SK-N-SH (cell line): ENCODE data around the gene MIPOL1. TPM values are rescaled to one million over a fixed set of nuclear protein-coding genes. Genes with fewer than 3 reads are reported as not detected.
"Not testable (repeated sequence)": the region's sequence is repeated elsewhere in the genome, so short reads cannot be mapped to it uniquely, and the experiment has no call there.

Experiments used
- CTCF ChIA-PET: fragments of 300-600, 350-600 bp; formaldehyde crosslinking; extraction: SDS; loops from one replicate; lab custom pipeline; 2021; lab: Yijun Ruan, JAX
- POLR2A ChIA-PET: fragments of 350-600 bp; sonication (Branson Sonifier 250); formaldehyde crosslinking; extraction: SDS; loops from one replicate; lab custom pipeline; 2020; ENCODE audit warnings: antibody characterized with exemption, inconsistent platforms; lab: Yijun Ruan, JAX
- DNase-seq: peaks from one replicate; pipeline ENCODE4 v3.0.0; 2012
- H2AFZ ChIP-seq: fragments of 200-600 bp; sonication (generic); 2 replicates; pipeline ENCODE4 v1.8.1; 2016; ENCODE audit warnings: antibody characterized with exemption, mild to moderate bottlenecking, low read depth
- H3F3A ChIP-seq: fragments of 200-600 bp; sonication (generic); replicated peaks from 2 replicates; pipeline ENCODE3; 2016; ENCODE audit warnings: antibody characterized with exemption, mild to moderate bottlenecking; ENCODE audit not compliant: insufficient read depth
- H3K27ac ChIP-seq, 2 experiments: fragments of 200-500 bp in 1 of 2; fragments of 200-600 bp in 1 of 2; sonication (Bioruptor generic) in 1 of 2; sonication (generic), shearing (Covaris generic) in 1 of 2; 2 replicates each; pipeline versions ENCODE4 v1.5.1 to v1.6.1; 2014 to 2016; ENCODE audit warnings: low read depth in 2 of 2, inconsistent platforms in 1 of 2, low read length in 1 of 2, mild to moderate bottlenecking in 1 of 2, mixed read lengths in 1 of 2
- H3K27me3 ChIP-seq: fragments of 200-600 bp; sonication (generic), shearing (Covaris generic); 2 replicates; pipeline ENCODE4 v1.6.1; 2016; ENCODE audit warnings: mixed run types; ENCODE audit not compliant: insufficient read depth
- H3K36me3 ChIP-seq, 2 experiments: fragments of 200-500 bp in 1 of 2; fragments of 200-600 bp in 1 of 2; sonication (Bioruptor generic) in 1 of 2; sonication (generic) in 1 of 2; replicated peaks in 1 of 2; 2 replicates each; pipeline versions ENCODE3 to v1.5.1; 2014 to 2016; ENCODE audit warnings: low read length in 1 of 2, mild to moderate bottlenecking in 1 of 2; ENCODE audit not compliant: insufficient read depth in 2 of 2, control insufficient read depth in 1 of 2
- H3K4me1 ChIP-seq, 2 experiments: fragments of 200-500 bp in 1 of 2; fragments of 200-600 bp in 1 of 2; sonication (Bioruptor generic) in 1 of 2; sonication (generic), shearing (Covaris generic) in 1 of 2; 2 replicates each; pipeline versions ENCODE4 v1.5.1 to v1.6.1; 2014 to 2016; ENCODE audit warnings: low read depth in 1 of 2, low read length in 1 of 2, mixed run types in 1 of 2; ENCODE audit not compliant: insufficient read depth in 2 of 2, control insufficient read depth in 1 of 2
- H3K4me2 ChIP-seq: fragments of 200-600 bp; sonication (generic), shearing (Covaris generic); 2 replicates; pipeline ENCODE4 v1.6.1; 2017; ENCODE audit warnings: mixed run types
- H3K4me3 ChIP-seq, 2 experiments: fragments of 200-500 bp in 1 of 2; fragments of 200-600 bp in 1 of 2; sonication (Bioruptor generic) in 1 of 2; sonication (generic), shearing (Covaris generic) in 1 of 2; 2 replicates each; pipeline versions ENCODE4 v1.5.1 to v1.8.1; 2014 to 2016; ENCODE audit warnings: low read depth in 2 of 2, inconsistent platforms in 1 of 2, low read length in 1 of 2, mild to moderate bottlenecking in 1 of 2, mixed read lengths in 1 of 2, moderate library complexity in 1 of 2
- H3K79me2 ChIP-seq: fragments of 200-600 bp; sonication (generic); 2 replicates; pipeline ENCODE4 v1.8.1; 2017; ENCODE audit warnings: mild to moderate bottlenecking; ENCODE audit not compliant: insufficient read depth
- H3K9ac ChIP-seq: fragments of 200-600 bp; sonication (generic); 2 replicates; pipeline ENCODE4 v1.6.1; 2017; ENCODE audit warnings: mixed run types
- H3K9me2 ChIP-seq: fragments of 200-600 bp; sonication (generic); 2 replicates; pipeline ENCODE4 v1.6.1; 2017; ENCODE audit warnings: mixed run types
- H3K9me3 ChIP-seq: fragments of 200-600 bp; sonication (generic); 2 replicates; pipeline ENCODE4 v1.6.1; 2017; ENCODE audit warnings: mixed run types, mild to moderate bottlenecking, moderate library complexity
- H4K20me1 ChIP-seq: fragments of 200-600 bp; sonication (generic); 2 replicates; pipeline ENCODE4 v1.6.1; 2017; ENCODE audit warnings: mild to moderate bottlenecking, mixed run types; ENCODE audit not compliant: insufficient read depth
- ELF1 ChIP-seq: IDR thresholded peaks from 2 replicates; pipeline ENCODE4 v1.4.0; 2012
- EP300 ChIP-seq, 2 experiments: IDR thresholded peaks; 2 replicates each; pipeline versions ENCODE4 v1.4.0 to v1.6.1; 2012; ENCODE audit warnings: borderline replicate concordance in 1 of 2, low read depth in 1 of 2, low read length in 1 of 2
- FOXJ3 ChIP-seq: sonication (generic); formaldehyde crosslinking; IDR thresholded peaks from 2 replicates; pipeline ENCODE4 v1.5.1; 2020; ENCODE audit warnings: mild to moderate bottlenecking, missing genetic modification reagents
- GATA2 ChIP-seq: sonication (generic); formaldehyde crosslinking; IDR thresholded peaks from 2 replicates; pipeline ENCODE4 v1.5.0; 2020; ENCODE audit warnings: mild to moderate bottlenecking, missing genetic modification reagents
- IRF3 ChIP-seq: fragments of 150-350 bp; IDR thresholded peaks from 2 replicates; pipeline ENCODE4 v1.6.1; 2016; ENCODE audit warnings: mild to moderate bottlenecking, low read depth, low read length
- NFIC ChIP-seq: IDR thresholded peaks from 2 replicates; pipeline ENCODE4 v1.4.0; 2012; ENCODE audit warnings: borderline replicate concordance
- PBX3 ChIP-seq: IDR thresholded peaks from 2 replicates; pipeline ENCODE4; 2012
- POLR2AphosphoS5 ChIP-seq: IDR thresholded peaks from 2 replicates; pipeline ENCODE4 v1.6.1; 2012; ENCODE audit warnings: low read depth, low read length
- REST ChIP-seq: IDR thresholded peaks from 2 replicates; pipeline ENCODE4 v1.6.1; 2012; ENCODE audit warnings: mild to moderate bottlenecking, low read depth, low read length, moderate library complexity
- RFX5 ChIP-seq: IDR thresholded peaks from 2 replicates; pipeline ENCODE4 v1.6.1; 2012; ENCODE audit warnings: mild to moderate bottlenecking, improper control_type of control experiment, low read length
- RXRA ChIP-seq: IDR thresholded peaks from 2 replicates; pipeline ENCODE4 v1.4.0; 2012; ENCODE audit warnings: low read depth, mild to moderate bottlenecking, borderline replicate concordance
- SMC3 ChIP-seq: IDR thresholded peaks from 2 replicates; pipeline ENCODE4 v1.6.1; 2012; ENCODE audit warnings: low read depth, low read length, improper control_type of control experiment
- TAF1 ChIP-seq: IDR thresholded peaks from 2 replicates; pipeline ENCODE4 v1.6.1; 2012; ENCODE audit warnings: low read depth, mild to moderate bottlenecking, low read length, moderate library complexity, borderline replicate concordance
- TCF12 ChIP-seq: IDR thresholded peaks from 2 replicates; pipeline ENCODE4 v1.4.0; 2012
- TEAD4 ChIP-seq: IDR thresholded peaks from 2 replicates; pipeline ENCODE4 v1.4.0; 2012; ENCODE audit warnings: mild to moderate bottlenecking, borderline replicate concordance; ENCODE audit not compliant: insufficient read depth
- YY1 ChIP-seq: IDR thresholded peaks from 2 replicates; pipeline ENCODE4 v1.4.0; 2012; ENCODE audit warnings: low read depth, mild to moderate bottlenecking
- WGBS: methylation state at CpG from one replicate; pipeline ENCODE4 v1.1.6; 2017; ENCODE audit warnings: low lambda C conversion rate; 5-methylcytosine and 5-hydroxymethylcytosine counted together
- polyA plus RNA-seq, 3 experiments: library from polyadenylated mRNA; depleted of rRNA; stranded (reverse); fragments of >200 nt; gene quantifications; 2 replicates each; pipeline ENCODE4 v1.2.3, GENCODE V29; 2012

MIPOL1 gene
- polyA plus RNA-seq, 1 of the 3 experiments (the other 2 are of a cell fraction), result 0.23 TPM

DNA sequence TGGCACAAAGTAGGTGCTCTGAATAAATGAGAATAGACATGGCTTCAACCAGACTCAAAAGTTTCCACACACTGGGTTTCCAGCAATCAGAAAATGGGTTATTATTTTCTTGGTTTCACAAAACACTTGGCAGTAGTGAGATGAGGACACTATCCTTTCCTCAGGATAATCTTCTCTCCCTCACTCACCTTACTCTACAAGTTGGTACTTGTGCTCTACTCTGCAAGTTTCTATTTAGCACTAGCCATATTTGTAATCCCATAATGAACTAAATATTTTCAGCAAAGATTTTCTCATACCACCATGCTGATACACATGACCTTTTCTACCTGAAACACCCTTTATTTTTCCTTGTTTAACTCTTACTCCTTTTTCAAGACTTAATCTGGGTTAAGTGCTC is 259.6 kb downstream of the MIPOL1 start:
- POLR2A ChIA-PET, result no interaction called here

DNA sequence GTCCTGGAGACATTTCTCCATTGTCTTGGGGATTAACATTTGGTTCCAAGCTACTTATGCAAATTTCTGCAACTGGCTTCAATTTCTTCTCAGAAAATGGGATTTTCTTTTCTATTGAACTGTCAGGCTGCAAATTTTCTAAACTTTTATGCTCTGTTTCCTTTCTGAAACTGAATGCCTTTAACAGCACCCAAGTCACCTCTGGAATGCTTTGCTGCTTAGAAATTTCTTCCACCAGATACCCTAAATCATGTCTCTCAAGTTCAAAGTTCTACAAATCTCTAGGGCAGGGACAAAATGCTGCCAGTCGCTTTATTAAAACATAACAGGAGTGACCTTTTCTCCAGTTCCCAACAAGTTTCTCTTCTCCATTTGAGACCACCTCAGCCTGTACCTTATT is 264.7 kb downstream of the MIPOL1 start:
- DNase-seq, H3K27me3 ChIP-seq, H4K20me1 ChIP-seq, H3K9ac ChIP-seq, H3K4me3 ChIP-seq, POLR2A ChIA-PET, H3K79me2 ChIP-seq, H3K4me1 ChIP-seq, H3K4me2 ChIP-seq, H3K36me3 ChIP-seq, H3F3A ChIP-seq, H3K9me3 ChIP-seq, CTCF ChIA-PET, H3K9me2 ChIP-seq, H2AFZ ChIP-seq, H3K27ac ChIP-seq: not testable (repeated sequence)
- WGBS, result 27% methylated on average over 1 of the region's 1 CpG

More for the DNA sequence above, 259.6 kb downstream of the MIPOL1 start:
- Histone ChIP-seq H2AFZ (no peak overlapping the region), H3K79me2 (no peaks in the 10 kb centered on the region), H3K4me3 (no peak overlapping the region), H3K9me2 (no peaks in the 10 kb centered on the region), H3K9ac (no peak overlapping the region), H3K27me3 (no peaks in the 10 kb centered on the region), H3K36me3 (no peaks in the 10 kb centered on the region), H3F3A (no peaks in the 10 kb centered on the region), H4K20me1 (no peaks in the 10 kb centered on the region), H3K4me1 (no peaks in the 10 kb centered on the region), H3K27ac (no peak overlapping the region), H3K9me3 (no peaks in the 10 kb centered on the region), H3K4me2 (no peak overlapping the region)
- TF ChIP-seq GATA2 (no peak), SMC3 (no peak), PBX3 (no peak), TCF12 (no peak), FOXJ3 (no peak), YY1 (no peak), TAF1 (no peak), RFX5 (no peak), EP300 (IDR thresholded peaks at IDR 0.05; ENCODE audit: borderline replicate concordance in 1 of 2, low read depth in 1 of 2, low read length in 1 of 2) (no peak)
- CTCF ChIA-PET, result no interaction called here
- no peak for DNase-seq

DNA sequence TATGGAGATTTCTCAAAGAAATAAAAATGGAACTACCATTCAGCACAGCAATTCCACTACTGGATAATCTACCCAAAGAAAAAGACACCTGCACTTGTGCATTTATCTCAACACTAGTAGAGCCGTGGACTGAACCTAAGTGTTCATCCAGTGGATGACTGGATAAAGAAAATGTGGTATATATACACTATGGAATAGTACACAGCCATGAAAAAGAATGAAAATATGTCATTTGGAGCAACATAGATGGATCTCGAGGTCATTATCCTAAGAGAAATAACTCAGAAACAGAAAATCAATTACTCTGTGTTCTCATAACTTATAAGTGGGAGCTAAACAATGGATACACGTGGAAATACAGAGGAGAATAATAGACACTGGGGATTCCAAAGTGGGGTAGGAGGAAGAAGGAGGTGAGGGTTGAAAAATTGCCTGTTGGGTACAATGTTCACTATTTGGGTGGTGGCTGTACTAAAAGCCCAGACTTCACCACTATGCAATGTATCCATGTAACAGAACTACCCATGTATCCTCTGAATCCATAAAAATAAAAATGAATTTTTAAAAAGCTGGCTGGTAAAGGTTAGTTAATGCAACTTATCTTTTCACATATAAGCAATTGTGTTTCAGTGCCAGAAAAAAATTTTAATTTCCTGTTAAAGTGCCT is 266.6 kb downstream of the MIPOL1 start:
- Histone ChIP-seq H3K36me3 (no peaks in the 10 kb centered on the region), H3K9me3 (no peaks in the 10 kb centered on the region), H3K9me2 (no peaks in the 10 kb centered on the region), H3K4me2 (no peak overlapping the region), H3K4me1 (no peaks in the 10 kb centered on the region), H4K20me1 (no peaks in the 10 kb centered on the region), H3K27me3 (no peaks in the 10 kb centered on the region), H2AFZ (no peak overlapping the region), H3K9ac (no peak overlapping the region), H3K4me3 (no peak overlapping the region), H3K79me2 (no peaks in the 10 kb centered on the region), H3K27ac (no peak overlapping the region), H3F3A (no peaks in the 10 kb centered on the region)
- DNase-seq, result no peak
- ChIA-PET POLR2A (no interaction called here), CTCF (no interaction called here)
- WGBS, result 14% methylated on average over 3 of the region's 3 CpGs
- TF ChIP-seq ELF1 (no peak), RXRA (no peak), SMC3 (no peak), POLR2AphosphoS5 (no peak), IRF3 (no peak), PBX3 (no peak), REST (no peak), TEAD4 (no peak), NFIC (no peak), EP300 (IDR thresholded peaks at IDR 0.05; ENCODE audit: borderline replicate concordance in 1 of 2, low read depth in 1 of 2, low read length in 1 of 2) (no peak), TCF12 (no peak), GATA2 (no peak)
